Peyer's patch (tissue), 4 donors: ENCODE data around the gene LETMD1. TPM values are rescaled to one million over a fixed set of nuclear protein-coding genes. Genes with fewer than 3 reads are reported as not detected.

Experiments used
- DNase-seq, 3 donors: peaks; one replicate each; pipeline ENCODE4 v3.0.0-alpha.2; 2017 to 2019
- H3K27ac ChIP-seq, 4 donors: fragments of 200-600 bp; sonication (generic); one replicate each; pipeline ENCODE4 v1.5.1; 2016 to 2019
- H3K27me3 ChIP-seq, 2 donors: fragments of 200-600 bp; sonication (generic); one replicate each; pipeline ENCODE4 v1.5.1; 2019
- H3K36me3 ChIP-seq, 3 donors: fragments of 200-600 bp; sonication (generic); one replicate each; pipeline ENCODE4 v1.5.1; 2016 to 2019
- H3K4me1 ChIP-seq, 4 donors: fragments of 200-600 bp; sonication (generic); one replicate each; pipeline ENCODE4 v1.5.1; 2016 to 2019
- H3K4me3 ChIP-seq, 4 donors: fragments of 200-600 bp; sonication (generic); 1 replicate in 3 of 4; 2 replicates in 1 of 4; pipeline ENCODE4 v1.5.1; 2016 to 2019; ENCODE audit warnings: mild to moderate bottlenecking in 1 of 4
- H3K9me3 ChIP-seq, 4 donors: fragments of 200-600 bp; sonication (generic); one replicate each; pipeline ENCODE4 v1.5.1; 2016 to 2019; ENCODE audit warnings: mild to moderate bottlenecking in 1 of 4
- CTCF ChIP-seq, 6 experiments: fragments of 450-650 bp in 4 of 6; fragments of 200-600 bp in 2 of 6; sonication (generic) in 1 of 6; IDR thresholded peaks; one replicate each; pipeline ENCODE4 v1.5.1; 2017 to 2019; ENCODE audit warnings: antibody characterized with exemption in 6 of 6, mild to moderate bottlenecking in 3 of 6, moderate library complexity in 1 of 6
- POLR2A ChIP-seq, 2 donors: fragments of 450-650 bp; IDR thresholded peaks; one replicate each; pipeline ENCODE4 v1.5.1; 2017; ENCODE audit warnings: antibody characterized with exemption in 2 of 2, mild to moderate bottlenecking in 2 of 2, moderate library complexity in 2 of 2
- total RNA-seq, 4 donors: library from RNA; depleted of rRNA; stranded (reverse); fragments of >200 nt; gene quantifications; one replicate each; pipeline ENCODE4 v1.1.0, GENCODE V29; 2016

The LETMD1 gene
- total RNA-seq, 4 donors from 2014 or later = 55.3 to 155 (median 91.4) TPM

GRCh38 chr12:51067771-51068170 lies 19.6 kb downstream of the LETMD1 start:
- peaks cover 0 to 92% (median 0%) of the 10 kb centered on the region in 3 donors for H3K36me3 ChIP-seq
- H3K27me3 ChIP-seq = no peaks in the 10 kb centered on the region
- no peaks in the 10 kb centered on the region for H3K4me1 ChIP-seq
- H3K9me3 ChIP-seq = no peaks in the 10 kb centered on the region
- no peak for DNase-seq
- H3K27ac ChIP-seq = no peak overlapping the region
- H3K4me3 ChIP-seq = no peak overlapping the region
- TF ChIP-seq CTCF (IDR thresholded peaks at IDR 0.05) (no peak), POLR2A (IDR thresholded peaks at IDR 0.05) (no peak)

DNA sequence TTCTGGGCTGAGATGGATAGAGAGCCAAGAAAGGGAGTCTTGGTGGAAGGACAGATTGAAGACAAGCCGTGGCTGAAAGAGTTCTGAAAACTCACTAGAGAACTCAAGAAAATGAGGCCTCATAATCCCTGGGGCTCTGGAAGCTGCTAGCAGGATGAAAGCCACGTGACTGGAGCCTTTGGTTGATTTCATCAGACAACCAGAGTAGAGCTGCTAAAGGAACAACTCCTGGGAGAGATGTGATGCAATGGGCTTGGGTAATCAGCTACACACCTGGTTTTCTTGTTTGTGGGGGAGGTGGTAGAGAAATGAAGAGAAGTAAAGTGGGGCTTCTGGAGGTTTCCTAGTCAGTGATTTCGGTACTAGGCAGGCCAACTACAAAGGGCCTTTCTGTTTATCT lies 21.9 kb downstream of the LETMD1 start:
- no peak overlapping the region for H3K4me3 ChIP-seq
- no peaks in the 10 kb centered on the region for H3K27me3 ChIP-seq
- no peaks in the 10 kb centered on the region for H3K4me1 ChIP-seq
- DNase-seq = no peak
- no peak for TF ChIP-seq CTCF (IDR thresholded peaks at IDR 0.05)
- no peak for TF ChIP-seq POLR2A (IDR thresholded peaks at IDR 0.05)
- H3K27ac ChIP-seq = no peak overlapping the region
- peaks cover 0 to 86% (median 0%) of the 10 kb centered on the region in 3 donors for H3K36me3 ChIP-seq
- no peaks in the 10 kb centered on the region for H3K9me3 ChIP-seq

DNA sequence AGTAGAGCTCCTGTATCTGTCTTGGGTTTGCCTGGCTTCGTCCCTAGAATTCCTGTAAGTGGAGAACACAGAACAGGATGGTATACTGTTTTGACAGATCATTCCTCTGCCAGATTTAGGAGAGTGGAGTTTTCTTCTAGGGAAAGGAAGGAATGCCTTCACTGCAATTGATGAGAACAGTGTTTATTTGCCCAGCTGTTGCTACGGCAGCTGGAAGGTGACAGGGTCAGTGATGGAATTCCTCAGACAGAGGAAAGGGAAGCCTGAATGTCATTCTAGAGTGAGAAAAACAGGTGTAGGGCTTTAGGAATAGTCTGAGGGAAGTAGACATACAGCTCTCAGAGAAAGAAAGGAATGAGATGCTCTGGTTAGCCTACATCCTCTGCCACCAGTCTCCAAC lies 23.5 kb downstream of the LETMD1 start:
- TF ChIP-seq CTCF (IDR thresholded peaks at IDR 0.05) (no peak), POLR2A (IDR thresholded peaks at IDR 0.05) (no peak)
- Histone ChIP-seq H3K4me1 (peaks cover 0 to 8% (median 0%) of the 10 kb centered on the region in 4 donors), H3K4me3 (no peak overlapping the region), H3K27me3 (no peaks in the 10 kb centered on the region), H3K27ac (peak overlapping the region in 1 of 4 donors; percentile 2), H3K9me3 (no peaks in the 10 kb centered on the region), H3K36me3 (peaks cover 0 to 69% (median 0%) of the 10 kb centered on the region in 3 donors)
- no peak for DNase-seq

- Histone ChIP-seq H3K36me3 (peaks cover 0 to 37% (median 0%) of the 10 kb centered on the region in 3 donors), H3K4me1 (peaks cover 0 to 9% (median 0%) of the 10 kb centered on the region in 4 donors), H3K27ac (no peak overlapping the region), H3K4me3 (no peak overlapping the region), H3K9me3 (no peaks in the 10 kb centered on the region), H3K27me3 (no peaks in the 10 kb centered on the region)
- TF ChIP-seq CTCF (IDR thresholded peaks at IDR 0.05) (no peak), POLR2A (IDR thresholded peaks at IDR 0.05) (no peak)
- no peak for DNase-seq
Observed at GRCh38 chr12:51075390-51075789, 27.3 kb downstream of the LETMD1 start.

- Histone ChIP-seq H3K27ac (no peak overlapping the region), H3K36me3 (peaks cover 0 to 28% (median 0%) of the 10 kb centered on the region in 3 donors), H3K9me3 (no peaks in the 10 kb centered on the region), H3K4me3 (no peak overlapping the region), H3K27me3 (no peaks in the 10 kb centered on the region), H3K4me1 (peaks cover 0 to 12% (median 0%) of the 10 kb centered on the region in 4 donors)
- TF ChIP-seq CTCF (IDR thresholded peaks at IDR 0.05) = no peak
- no peak for TF ChIP-seq POLR2A (IDR thresholded peaks at IDR 0.05)
- DNase-seq = no peak
Observed at GRCh38 chr12:51076236-51076930, 28.3 kb downstream of the LETMD1 start.
